GM12874 (cell line): ENCODE measurements around the gene CT45A10.
"Not testable (repeated sequence)": the region's sequence is repeated elsewhere in the genome, so short reads cannot be mapped to it uniquely, and the experiment has no call there.

Experiments used
- TF ChIP-seq, protein P1 (sequence below): IDR thresholded peaks from 2 replicates; pipeline ENCODE4 v1.5.1; 2011; ENCODE audit warnings: low read depth, mild to moderate bottlenecking, control low read depth, low read length, moderate library complexity; ENCODE audit not compliant: insufficient read depth

Gene CT45A10

GRCh38 chrX:135890087-135890585 lies 3.1 kb downstream of the CT45A10 start:
- TF ChIP-seq, protein P1, sequence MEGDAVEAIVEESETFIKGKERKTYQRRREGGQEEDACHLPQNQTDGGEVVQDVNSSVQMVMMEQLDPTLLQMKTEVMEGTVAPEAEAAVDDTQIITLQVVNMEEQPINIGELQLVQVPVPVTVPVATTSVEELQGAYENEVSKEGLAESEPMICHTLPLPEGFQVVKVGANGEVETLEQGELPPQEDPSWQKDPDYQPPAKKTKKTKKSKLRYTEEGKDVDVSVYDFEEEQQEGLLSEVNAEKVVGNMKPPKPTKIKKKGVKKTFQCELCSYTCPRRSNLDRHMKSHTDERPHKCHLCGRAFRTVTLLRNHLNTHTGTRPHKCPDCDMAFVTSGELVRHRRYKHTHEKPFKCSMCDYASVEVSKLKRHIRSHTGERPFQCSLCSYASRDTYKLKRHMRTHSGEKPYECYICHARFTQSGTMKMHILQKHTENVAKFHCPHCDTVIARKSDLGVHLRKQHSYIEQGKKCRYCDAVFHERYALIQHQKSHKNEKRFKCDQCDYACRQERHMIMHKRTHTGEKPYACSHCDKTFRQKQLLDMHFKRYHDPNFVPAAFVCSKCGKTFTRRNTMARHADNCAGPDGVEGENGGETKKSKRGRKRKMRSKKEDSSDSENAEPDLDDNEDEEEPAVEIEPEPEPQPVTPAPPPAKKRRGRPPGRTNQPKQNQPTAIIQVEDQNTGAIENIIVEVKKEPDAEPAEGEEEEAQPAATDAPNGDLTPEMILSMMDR: no peak

GRCh38 chrX:135888976-135889375 lies 4.3 kb downstream of the CT45A10 start:
- TF ChIP-seq, protein P1: 0 out of 2 replicates have a peak, but pooled peaks have one; percentile 29

- TF ChIP-seq, protein P1: not testable (repeated sequence)
Measured at GRCh38 chrX:135871712-135872111, 21.5 kb downstream of the CT45A10 start, which contains the start of gene CT45A9. CT45A9 (minus strand) TSS chrX:135871812; CDS start chrX:135868061, 3,751 bp downstream.

- TF ChIP-seq, protein P1: not testable (repeated sequence)
Measured at GRCh38 chrX:135854438-135854837, 38.8 kb downstream of the CT45A10 start, which contains the start of gene CT45A8. CT45A8 (minus strand) TSS chrX:135854538; CDS start chrX:135850783, 3,755 bp downstream.

- TF ChIP-seq, protein P1: not testable (repeated sequence)
Measured at GRCh38 chrX:135837180-135837579, 56.1 kb downstream of the CT45A10 start, which contains the start of gene CT45A7. CT45A7 (minus strand) TSS chrX:135837280; CDS start chrX:135833533, 3,747 bp downstream.
